Heart left ventricle (tissue), 13 donors: ENCODE results near the gene STARD3NL.

Source experiments
- POLR2A ChIP-seq, 2 donors: fragments of 450-650 bp; IDR thresholded peaks; one replicate each; pipeline ENCODE4 v1.6.1; 2017; ENCODE audit warnings: antibody characterized with exemption in 2 of 2, mild to moderate bottlenecking in 2 of 2, moderate library complexity in 2 of 2
- TF ChIP-seq, protein P1 (sequence below), 12 donors: fragments of 200-600 bp; sonication (generic) in 4 of 12; IDR thresholded peaks; one replicate each; pipeline versions ENCODE4 v1.5.0 to v1.8.0; 2018 to 2022; ENCODE audit warnings: antibody characterized with exemption in 12 of 12, mild to moderate bottlenecking in 5 of 12
- donor health status: ischemic (EF 13 %, LVEDD 7.1; RV severe dilation, severe dysfunction).
- donor health status: DM: no; HTN: yes; CAD: no.
- donor health status: DM: no; HTN: no; CAD: no.
- donor health status: ischemic (EF 25% LVEDD 6.9; RV normal size, moderate dysfunction).
- donor health status: ischemic (EF 25% LVEDD 5.7; RV mildly dilated, moderate dysfunction).
- donor health status: ischemic (EF 35%, LVEDD 5.7; RV mildly dilated, moderate dysfunction).
- donor health status: nonischemic (EF 11% LVEDD 7.7; RV severe dilation, severe dysfunction).
- donor health status: DM: yes; HTN: yes; CAD: no.
- donor health status: PGD.
- donor health status: ischemic (EF 29% LVEDD 5.4; RV normal size, mild dysfunction).
- donor health status: nonischemic (EF 23%, LVEDD 6.1; RV moderate dilation, normal function).

DNA sequence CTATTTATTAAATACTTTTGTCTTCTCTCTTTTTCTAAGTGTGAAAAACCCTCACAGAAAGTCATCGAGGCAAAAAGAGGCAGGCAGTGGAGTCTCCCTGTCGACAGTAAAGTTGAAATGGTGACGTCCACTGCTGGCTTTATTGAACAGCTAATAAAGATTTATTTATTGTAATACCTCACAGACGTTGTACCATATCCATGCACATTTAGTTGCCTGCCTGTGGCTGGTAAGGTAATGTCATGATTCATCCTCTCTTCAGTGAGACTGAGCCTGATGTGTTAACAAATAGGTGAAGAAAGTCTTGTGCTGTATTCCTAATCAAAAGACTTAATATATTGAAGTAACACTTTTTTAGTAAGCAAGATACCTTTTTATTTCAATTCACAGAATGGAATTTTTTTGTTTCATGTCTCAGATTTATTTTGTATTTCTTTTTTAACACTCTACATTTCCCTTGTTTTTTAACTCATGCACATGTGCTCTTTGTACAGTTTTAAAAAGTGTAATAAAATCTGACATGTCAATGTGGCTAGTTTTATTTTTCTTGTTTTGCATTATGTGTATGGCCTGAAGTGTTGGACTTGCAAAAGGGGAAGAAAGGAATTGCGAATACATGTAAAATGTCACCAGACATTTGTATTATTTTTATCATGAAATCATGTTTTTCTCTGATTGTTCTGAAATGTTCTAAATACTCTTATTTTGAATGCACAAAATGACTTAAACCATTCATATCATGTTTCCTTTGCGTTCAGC is 52.0 kb downstream of the STARD3NL start:
- TF ChIP-seq, protein P1, sequence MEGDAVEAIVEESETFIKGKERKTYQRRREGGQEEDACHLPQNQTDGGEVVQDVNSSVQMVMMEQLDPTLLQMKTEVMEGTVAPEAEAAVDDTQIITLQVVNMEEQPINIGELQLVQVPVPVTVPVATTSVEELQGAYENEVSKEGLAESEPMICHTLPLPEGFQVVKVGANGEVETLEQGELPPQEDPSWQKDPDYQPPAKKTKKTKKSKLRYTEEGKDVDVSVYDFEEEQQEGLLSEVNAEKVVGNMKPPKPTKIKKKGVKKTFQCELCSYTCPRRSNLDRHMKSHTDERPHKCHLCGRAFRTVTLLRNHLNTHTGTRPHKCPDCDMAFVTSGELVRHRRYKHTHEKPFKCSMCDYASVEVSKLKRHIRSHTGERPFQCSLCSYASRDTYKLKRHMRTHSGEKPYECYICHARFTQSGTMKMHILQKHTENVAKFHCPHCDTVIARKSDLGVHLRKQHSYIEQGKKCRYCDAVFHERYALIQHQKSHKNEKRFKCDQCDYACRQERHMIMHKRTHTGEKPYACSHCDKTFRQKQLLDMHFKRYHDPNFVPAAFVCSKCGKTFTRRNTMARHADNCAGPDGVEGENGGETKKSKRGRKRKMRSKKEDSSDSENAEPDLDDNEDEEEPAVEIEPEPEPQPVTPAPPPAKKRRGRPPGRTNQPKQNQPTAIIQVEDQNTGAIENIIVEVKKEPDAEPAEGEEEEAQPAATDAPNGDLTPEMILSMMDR (IDR thresholded peaks at IDR 0.05) = no peak
- TF ChIP-seq POLR2A (IDR thresholded peaks at IDR 0.05) = no peak
